Heart left ventricle (tissue), 16 donors: ENCODE measurements around the gene BAG3. TPM values are rescaled to one million over a fixed set of nuclear protein-coding genes. Genes with fewer than 3 reads are reported as not detected.

Experiments
- ATAC-seq, 4 donors: fragments of 200-7000 bp; cut with Tn5 transposase; one replicate each; pipeline ENCODE4 v1.9.1; 2020 to 2022; ENCODE audit warnings: moderate library complexity in 4 of 4, mild to moderate bottlenecking in 3 of 4, moderate number of reproducible peaks in 1 of 4
- DNase-seq, 5 donors: peaks; one replicate each; pipeline ENCODE4 v3.0.0-alpha.2; 2020
- H3K27ac ChIP-seq, 12 donors: fragments of 200-600 bp; sonication (generic) in 4 of 12; one replicate each; pipeline versions ENCODE4 v1.5.0 to v1.8.0; 2016 to 2022; ENCODE audit warnings: mild to moderate bottlenecking in 2 of 12
- H3K27me3 ChIP-seq, 9 donors: fragments of 200-600 bp; sonication (generic) in 2 of 9; one replicate each; pipeline versions ENCODE4 v1.5.1 to v1.8.0; 2016 to 2022; ENCODE audit warnings: mild to moderate bottlenecking in 3 of 9
- H3K36me3 ChIP-seq, 9 donors: fragments of 200-600 bp; sonication (generic) in 2 of 9; one replicate each; pipeline versions ENCODE4 v1.5.0 to v1.8.0; 2018 to 2022; ENCODE audit warnings: mild to moderate bottlenecking in 2 of 9
- H3K4me1 ChIP-seq, 12 donors: fragments of 200-600 bp; sonication (generic) in 4 of 12; one replicate each; pipeline versions ENCODE4 v1.5.0 to v1.8.0; 2016 to 2022; ENCODE audit warnings: mild to moderate bottlenecking in 3 of 12
- H3K4me3 ChIP-seq, 12 donors: fragments of 200-600 bp; sonication (generic) in 4 of 12; one replicate each; pipeline versions ENCODE4 v1.5.0 to v1.8.0; 2017 to 2022; ENCODE audit warnings: mild to moderate bottlenecking in 9 of 12, moderate library complexity in 4 of 12
- H3K9me3 ChIP-seq, 12 donors: fragments of 200-600 bp; sonication (generic) in 4 of 12; one replicate each; pipeline versions ENCODE4 v1.5.0 to v1.8.0; 2016 to 2022; ENCODE audit warnings: mild to moderate bottlenecking in 1 of 12
- POLR2A ChIP-seq, 2 donors: fragments of 450-650 bp; IDR thresholded peaks; one replicate each; pipeline ENCODE4 v1.6.1; 2017; ENCODE audit warnings: antibody characterized with exemption in 2 of 2, mild to moderate bottlenecking in 2 of 2, moderate library complexity in 2 of 2
- WGBS, 4 donors: extraction: QIAGEN DNeasy Blood & Tissue Kit in 2 of 4; methylation state at CpG; one replicate each; pipeline versions ENCODE4 v1.1.5 to v1.1.7; 2013 to 2018; 5-methylcytosine and 5-hydroxymethylcytosine counted together
- intact Hi-C, 10 donors: fragments of 100-400 bp; cut with DNase I; formaldehyde crosslinking; loops; one replicate each; pipeline versions ENCODE4 v1.11.1 to v1.14.2; 2022
- polyA plus RNA-seq, 2 donors: library from polyadenylated mRNA; stranded (reverse); fragments of 200-250 nt; gene quantifications; one replicate each; pipeline ENCODE4 v1.2.3, GENCODE V29; 2013
- total RNA-seq, 9 donors: library from RNA; depleted of rRNA in 2 of 9; stranded (reverse); fragments of >200 nt in 2 of 9; fragmentation: NEBNext Ultra II Directional in 3 of 9; extraction: Animal tissue kit (Norgen Biotek cat#: 25700) in 3 of 9; gene quantifications; one replicate each; pipeline versions ENCODE4 v1.1.0 to v1.2.4, GENCODE V29; 2016 to 2023
- TF ChIP-seq, protein P1 (sequence below), 12 donors: fragments of 200-600 bp; sonication (generic) in 4 of 12; IDR thresholded peaks; one replicate each; pipeline versions ENCODE4 v1.5.0 to v1.8.0; 2018 to 2022; ENCODE audit warnings: antibody characterized with exemption in 12 of 12, mild to moderate bottlenecking in 5 of 12
- donor health status: ischemic (EF 13 %, LVEDD 7.1; RV severe dilation, severe dysfunction).
- donor health status: healthy with polysubstance abuse.
- donor health status: DM: no; HTN: yes; CAD: no.
- donor health status: DM: no; HTN: no; CAD: no.
- donor health status: ischemic (EF 25% LVEDD 6.9; RV normal size, moderate dysfunction).
- donor health status: ischemic (EF 25% LVEDD 5.7; RV mildly dilated, moderate dysfunction).
- donor health status: healthy.
- donor health status: DM: yes; HTN: yes; CAD: no.
- donor health status: ischemic (EF 35%, LVEDD 5.7; RV mildly dilated, moderate dysfunction).
- donor health status: nonischemic (EF 11% LVEDD 7.7; RV severe dilation, severe dysfunction).
- donor health status: DM: yes; HTN: yes; CAD: no.
- donor health status: PGD.
- donor health status: ischemic (EF 29% LVEDD 5.4; RV normal size, mild dysfunction).
- donor health status: nonischemic (EF 23%, LVEDD 6.1; RV moderate dilation, normal function).

The BAG3 gene
- total and polyA plus RNA-seq, 11 donors = 78.8 to 271 (median 141) TPM

DNA sequence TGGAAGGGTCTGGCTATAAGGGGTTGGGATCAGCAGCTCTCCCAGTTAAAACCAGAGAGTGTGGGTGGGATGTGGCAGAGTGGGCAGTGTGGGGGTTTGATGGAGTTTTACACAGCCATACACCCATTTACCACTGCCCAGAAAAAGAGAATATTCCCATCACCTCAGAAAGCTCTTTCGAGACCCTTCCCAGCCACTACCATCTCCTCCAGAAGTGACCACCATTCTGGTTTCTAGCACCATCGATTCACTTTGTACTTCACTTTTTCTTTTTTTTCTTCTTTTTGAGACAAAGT is 15.5 kb downstream of the BAG3 start:
- Histone ChIP-seq H3K4me3 (no peak overlapping the region), H3K4me1 (peaks cover 5 to 98% (median 69%) of the 10 kb centered on the region in 12 donors), H3K27me3 (no peaks in the 10 kb centered on the region), H3K9me3 (no peaks in the 10 kb centered on the region), H3K36me3 (peaks cover 0 to 29% (median 20%) of the 10 kb centered on the region in 9 donors), H3K27ac (peak overlapping the region in 11 of 12 donors; percentile 52 to 99 (median 81))
- TF ChIP-seq POLR2A (IDR thresholded peaks at IDR 0.05) = no peak
- TF ChIP-seq, protein P1, sequence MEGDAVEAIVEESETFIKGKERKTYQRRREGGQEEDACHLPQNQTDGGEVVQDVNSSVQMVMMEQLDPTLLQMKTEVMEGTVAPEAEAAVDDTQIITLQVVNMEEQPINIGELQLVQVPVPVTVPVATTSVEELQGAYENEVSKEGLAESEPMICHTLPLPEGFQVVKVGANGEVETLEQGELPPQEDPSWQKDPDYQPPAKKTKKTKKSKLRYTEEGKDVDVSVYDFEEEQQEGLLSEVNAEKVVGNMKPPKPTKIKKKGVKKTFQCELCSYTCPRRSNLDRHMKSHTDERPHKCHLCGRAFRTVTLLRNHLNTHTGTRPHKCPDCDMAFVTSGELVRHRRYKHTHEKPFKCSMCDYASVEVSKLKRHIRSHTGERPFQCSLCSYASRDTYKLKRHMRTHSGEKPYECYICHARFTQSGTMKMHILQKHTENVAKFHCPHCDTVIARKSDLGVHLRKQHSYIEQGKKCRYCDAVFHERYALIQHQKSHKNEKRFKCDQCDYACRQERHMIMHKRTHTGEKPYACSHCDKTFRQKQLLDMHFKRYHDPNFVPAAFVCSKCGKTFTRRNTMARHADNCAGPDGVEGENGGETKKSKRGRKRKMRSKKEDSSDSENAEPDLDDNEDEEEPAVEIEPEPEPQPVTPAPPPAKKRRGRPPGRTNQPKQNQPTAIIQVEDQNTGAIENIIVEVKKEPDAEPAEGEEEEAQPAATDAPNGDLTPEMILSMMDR (IDR thresholded peaks at IDR 0.05) = no peak
- ATAC-seq = no peak
- no peak for DNase-seq
- intact Hi-C loops = no loop called here
- WGBS, 4 donors = 93 to 98% (median 95%) methylated on average over 2 of the region's 2 CpGs

- peak; percentile 87 to 93 (median 90) for ATAC-seq
- DNase-seq = peak; percentile 72 to 91 (median 78)
- intact Hi-C loops = no loop called here
- H3K9me3 ChIP-seq = no peaks in the 10 kb centered on the region
- TF ChIP-seq, protein P1 (IDR thresholded peaks at IDR 0.05) = no peak
- peak in 1 of 2 donors; percentile 11 for TF ChIP-seq POLR2A (IDR thresholded peaks at IDR 0.05)
- H3K4me1 ChIP-seq = peaks cover 5 to 89% (median 65%) of the 10 kb centered on the region in 12 donors
- peak overlapping the region in 2 of 12 donors; percentile 4 to 13 for H3K4me3 ChIP-seq
- H3K27ac ChIP-seq = peak overlapping the region; percentile 60 to 99 (median 81)
- H3K36me3 ChIP-seq = peaks cover 0 to 37% (median 31%) of the 10 kb centered on the region in 9 donors
- WGBS, 4 donors = 22 to 45% (median 33%) methylated on average over 7 to 12 of the region's 12 CpGs
- H3K27me3 ChIP-seq = no peaks in the 10 kb centered on the region
Measured at GRCh38 chr10:119667562-119668328, 16.6 kb downstream of the BAG3 start.

DNA sequence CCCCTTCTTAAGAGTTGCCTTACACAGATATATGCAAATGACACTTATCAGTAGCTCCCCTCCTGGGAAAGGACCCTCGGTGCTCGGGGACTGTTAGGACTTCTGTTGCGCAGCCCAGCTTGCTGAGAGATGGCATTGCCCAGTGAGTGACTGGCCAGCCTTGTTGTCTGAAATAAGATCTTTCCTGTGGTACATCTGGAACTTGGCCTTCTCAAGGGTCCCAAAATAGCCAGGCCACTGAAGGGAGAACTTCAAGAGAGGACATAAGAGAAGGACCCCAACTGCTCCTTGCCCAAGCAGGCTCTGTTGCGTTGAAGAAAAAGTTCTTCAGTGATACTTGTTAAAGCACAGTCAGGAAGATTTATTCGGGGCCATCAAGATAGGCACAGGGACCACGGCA is 17.3 kb downstream of the BAG3 start:
- DNase-seq = no peak
- Histone ChIP-seq H3K9me3 (no peaks in the 10 kb centered on the region), H3K36me3 (peaks cover 0 to 44% (median 38%) of the 10 kb centered on the region in 9 donors), H3K27me3 (no peaks in the 10 kb centered on the region), H3K27ac (peak overlapping the region; percentile 60 to 99 (median 81)), H3K4me1 (peaks cover 5 to 87% (median 63%) of the 10 kb centered on the region in 12 donors), H3K4me3 (peak overlapping the region in 1 of 12 donors; percentile 13)
- WGBS, 4 donors = 54 to 71% (median 64%) methylated on average over 6 of the region's 6 CpGs
- intact Hi-C loops = no loop called here
- TF ChIP-seq POLR2A (IDR thresholded peaks at IDR 0.05) = no peak
- TF ChIP-seq, protein P1 (IDR thresholded peaks at IDR 0.05) = no peak
- ATAC-seq = peak in 3 of 4 donors; percentile 1 to 8 (median 2)

- Histone ChIP-seq H3K27ac (peak overlapping the region; percentile 9 to 99 (median 81)), H3K4me1 (peaks cover 5 to 78% (median 56%) of the 10 kb centered on the region in 12 donors), H3K4me3 (no peak overlapping the region), H3K36me3 (peaks cover 0 to 53% (median 46%) of the 10 kb centered on the region in 9 donors), H3K27me3 (no peaks in the 10 kb centered on the region), H3K9me3 (no peaks in the 10 kb centered on the region)
- intact Hi-C loops = no loop called here
- ATAC-seq = no peak
- 69 to 85% (median 82%) methylated on average over 5 of the region's 5 CpGs for WGBS, 4 donors
- no peak for DNase-seq
- TF ChIP-seq POLR2A (IDR thresholded peaks at IDR 0.05) = no peak
- TF ChIP-seq, protein P1 (IDR thresholded peaks at IDR 0.05) = no peak
Measured at GRCh38 chr10:119669331-119669730, 18.2 kb downstream of the BAG3 start.
